ENCODE data around the gene PEAK1. TPM values are rescaled to one million over a fixed set of nuclear protein-coding genes. Genes with fewer than 3 reads are reported as not detected.

Gene PEAK1
- total and polyA plus RNA-seq, 9 of the 15 experiments (the other 6 are each of a cell fraction or from before 2014, with no cell fraction given) = 0.99 to 22.4 (median 10.8) TPM

- FAIRE-seq = no peak
These were observed 336.3 kb downstream of the PEAK1 start for GRCh38 chr15:77083381-77084160.

More at GRCh38 chr15:77083381-77084160, 336.3 kb downstream of the PEAK1 start:
- in situ Hi-C loops (cut with MboI) (no loop called here), intact Hi-C loops (cut with micrococcal nuclease) (no loop called here)
- CTCF ChIA-PET (ENCODE audit: low intra/inter-chr PET ratio) = no interaction called here
- ATAC-seq (no peak; the same call in 2 of the 3 replicates), DNase-seq (ENCODE audit: extremely low read depth in 1 of 4, low spot score in 3 of 4) (no peak)
- Histone ChIP-seq H3K36me3 (ENCODE audit: control insufficient read depth, insufficient read depth, low read length) (no peaks in the 10 kb centered on the region), H2AFZ (ENCODE audit: low read depth, low read length) (no peak overlapping the region), H3K4me1 (replicated peaks in 1 of 2; ENCODE audit: control insufficient read depth in 2 of 2, insufficient read depth in 2 of 2, low read length in 2 of 2) (peaks cover 5 to 15% of the 10 kb centered on the region in 2 experiments), H3K4me3 (no peak overlapping the region), H3K9me1 (ENCODE audit: control insufficient read depth, insufficient read depth, low read length) (no peaks in the 10 kb centered on the region), H3K4me2 (ENCODE audit: insufficient read depth, low read length) (no peak overlapping the region), H3K9me3 (replicated peaks; ENCODE audit: control insufficient read depth, insufficient read depth, low read depth, low read length) (no peaks in the 10 kb centered on the region), H4K20me1 (replicated peaks; ENCODE audit: control insufficient read depth, insufficient read depth, low read length) (no peaks in the 10 kb centered on the region), H3K9ac (ENCODE audit: insufficient read depth in 1 of 2, low read depth in 2 of 2, low read length in 2 of 2) (peak overlapping the region in 1 of 2 experiments; percentile 52; a peak in 1 of 4 replicates), H3K27me3 (ENCODE audit: control insufficient read depth in 2 of 2, insufficient read depth in 2 of 2, low read length in 2 of 2) (peaks cover 0 to 3% of the 10 kb centered on the region in 2 experiments; a peak in 1 of 5 replicates), H3K27ac (ENCODE audit: extremely low read depth, low read depth, low read length) (no peak overlapping the region), H3K79me2 (ENCODE audit: control insufficient read depth, insufficient read depth, low read length) (no peaks in the 10 kb centered on the region)
- POLR2A ChIA-PET = no interaction called here
- WGBS (ENCODE audit: insufficient coverage, low coverage, missing lambda C conversion rate) = 67% methylated on average over 20 of the region's 21 CpGs
- BruUV-seq (replicated peaks) = no TSS peak
- no peak for TF ChIP-seq THRAP3 (IDR thresholded peaks at IDR 0.05; ENCODE audit: borderline replicate concordance)
- TF ChIP-seq POLR2B (IDR thresholded peaks at IDR 0.05; ENCODE audit: low read depth, partially characterized antibody) = no peak
- no peak for TF ChIP-seq MYBL2 (IDR thresholded peaks at IDR 0.05; ENCODE audit: low read depth)
- no peak for TF ChIP-seq MYBL2 (CRISPR knock-in tag; IDR thresholded peaks at IDR 0.05; ENCODE audit: borderline replicate concordance)
- TF ChIP-seq, protein P1, sequence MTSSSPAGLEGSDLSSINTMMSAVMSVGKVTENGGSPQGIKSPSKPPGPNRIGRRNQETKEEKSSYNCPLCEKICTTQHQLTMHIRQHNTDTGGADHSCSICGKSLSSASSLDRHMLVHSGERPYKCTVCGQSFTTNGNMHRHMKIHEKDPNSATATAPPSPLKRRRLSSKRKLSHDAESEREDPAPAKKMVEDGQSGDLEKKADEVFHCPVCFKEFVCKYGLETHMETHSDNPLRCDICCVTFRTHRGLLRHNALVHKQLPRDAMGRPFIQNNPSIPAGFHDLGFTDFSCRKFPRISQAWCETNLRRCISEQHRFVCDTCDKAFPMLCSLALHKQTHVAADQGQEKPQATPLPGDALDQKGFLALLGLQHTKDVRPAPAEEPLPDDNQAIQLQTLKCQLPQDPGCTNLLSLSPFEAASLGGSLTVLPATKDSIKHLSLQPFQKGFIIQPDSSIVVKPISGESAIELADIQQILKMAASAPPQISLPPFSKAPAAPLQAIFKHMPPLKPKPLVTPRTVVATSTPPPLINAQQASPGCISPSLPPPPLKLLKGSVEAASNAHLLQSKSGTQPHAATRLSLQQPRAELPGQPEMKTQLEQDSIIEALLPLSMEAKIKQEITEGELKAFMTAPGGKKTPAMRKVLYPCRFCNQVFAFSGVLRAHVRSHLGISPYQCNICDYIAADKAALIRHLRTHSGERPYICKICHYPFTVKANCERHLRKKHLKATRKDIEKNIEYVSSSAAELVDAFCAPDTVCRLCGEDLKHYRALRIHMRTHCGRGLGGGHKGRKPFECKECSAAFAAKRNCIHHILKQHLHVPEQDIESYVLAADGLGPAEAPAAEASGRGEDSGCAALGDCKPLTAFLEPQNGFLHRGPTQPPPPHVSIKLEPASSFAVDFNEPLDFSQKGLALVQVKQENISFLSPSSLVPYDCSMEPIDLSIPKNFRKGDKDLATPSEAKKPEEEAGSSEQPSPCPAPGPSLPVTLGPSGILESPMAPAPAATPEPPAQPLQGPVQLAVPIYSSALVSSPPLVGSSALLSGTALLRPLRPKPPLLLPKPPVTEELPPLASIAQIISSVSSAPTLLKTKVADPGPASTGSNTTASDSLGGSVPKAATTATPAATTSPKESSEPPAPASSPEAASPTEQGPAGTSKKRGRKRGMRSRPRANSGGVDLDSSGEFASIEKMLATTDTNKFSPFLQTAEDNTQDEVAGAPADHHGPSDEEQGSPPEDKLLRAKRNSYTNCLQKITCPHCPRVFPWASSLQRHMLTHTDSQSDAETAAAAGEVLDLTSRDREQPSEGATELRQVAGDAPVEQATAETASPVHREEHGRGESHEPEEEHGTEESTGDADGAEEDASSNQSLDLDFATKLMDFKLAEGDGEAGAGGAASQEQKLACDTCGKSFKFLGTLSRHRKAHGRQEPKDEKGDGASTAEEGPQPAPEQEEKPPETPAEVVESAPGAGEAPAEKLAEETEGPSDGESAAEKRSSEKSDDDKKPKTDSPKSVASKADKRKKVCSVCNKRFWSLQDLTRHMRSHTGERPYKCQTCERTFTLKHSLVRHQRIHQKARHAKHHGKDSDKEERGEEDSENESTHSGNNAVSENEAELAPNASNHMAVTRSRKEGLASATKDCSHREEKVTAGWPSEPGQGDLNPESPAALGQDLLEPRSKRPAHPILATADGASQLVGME (CRISPR knock-in tag; IDR thresholded peaks at IDR 0.05) = no peak
- TF ChIP-seq, protein P2, sequence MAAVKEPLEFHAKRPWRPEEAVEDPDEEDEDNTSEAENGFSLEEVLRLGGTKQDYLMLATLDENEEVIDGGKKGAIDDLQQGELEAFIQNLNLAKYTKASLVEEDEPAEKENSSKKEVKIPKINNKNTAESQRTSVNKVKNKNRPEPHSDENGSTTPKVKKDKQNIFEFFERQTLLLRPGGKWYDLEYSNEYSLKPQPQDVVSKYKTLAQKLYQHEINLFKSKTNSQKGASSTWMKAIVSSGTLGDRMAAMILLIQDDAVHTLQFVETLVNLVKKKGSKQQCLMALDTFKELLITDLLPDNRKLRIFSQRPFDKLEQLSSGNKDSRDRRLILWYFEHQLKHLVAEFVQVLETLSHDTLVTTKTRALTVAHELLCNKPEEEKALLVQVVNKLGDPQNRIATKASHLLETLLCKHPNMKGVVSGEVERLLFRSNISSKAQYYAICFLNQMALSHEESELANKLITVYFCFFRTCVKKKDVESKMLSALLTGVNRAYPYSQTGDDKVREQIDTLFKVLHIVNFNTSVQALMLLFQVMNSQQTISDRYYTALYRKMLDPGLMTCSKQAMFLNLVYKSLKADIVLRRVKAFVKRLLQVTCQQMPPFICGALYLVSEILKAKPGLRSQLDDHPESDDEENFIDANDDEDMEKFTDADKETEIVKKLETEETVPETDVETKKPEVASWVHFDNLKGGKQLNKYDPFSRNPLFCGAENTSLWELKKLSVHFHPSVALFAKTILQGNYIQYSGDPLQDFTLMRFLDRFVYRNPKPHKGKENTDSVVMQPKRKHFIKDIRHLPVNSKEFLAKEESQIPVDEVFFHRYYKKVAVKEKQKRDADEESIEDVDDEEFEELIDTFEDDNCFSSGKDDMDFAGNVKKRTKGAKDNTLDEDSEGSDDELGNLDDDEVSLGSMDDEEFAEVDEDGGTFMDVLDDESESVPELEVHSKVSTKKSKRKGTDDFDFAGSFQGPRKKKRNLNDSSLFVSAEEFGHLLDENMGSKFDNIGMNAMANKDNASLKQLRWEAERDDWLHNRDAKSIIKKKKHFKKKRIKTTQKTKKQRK (IDR thresholded peaks at IDR 0.05; ENCODE audit: borderline replicate concordance, low read depth, low read length) = no peak
- TF ChIP-seq MCM3 (IDR thresholded peaks at IDR 0.05) = no peak
- no peak for TF ChIP-seq ZNF707 (CRISPR knock-in tag; conservative IDR thresholded peaks at IDR 0.05)
- TF ChIP-seq HNRNPUL1 (IDR thresholded peaks at IDR 0.05; ENCODE audit: low read length) = no peak

Data from K562 (cell line).